HG03575 (cell line): ENCODE measurements around the gene POLR1F.
"Not testable (repeated sequence)": the region's sequence is repeated elsewhere in the genome, so short reads cannot be mapped to it uniquely, and the experiment has no call there.

Experiments
- ATAC-seq: cut with Tn5 transposase; IDR thresholded peaks from one replicate; pipeline ENCODE4 v1.9.1; 2021; ENCODE audit not compliant: unreplicated experiment, insufficient number of reproducible peaks, low FRiP score; ENCODE audit errors: extremely low read depth

Gene POLR1F

DNA sequence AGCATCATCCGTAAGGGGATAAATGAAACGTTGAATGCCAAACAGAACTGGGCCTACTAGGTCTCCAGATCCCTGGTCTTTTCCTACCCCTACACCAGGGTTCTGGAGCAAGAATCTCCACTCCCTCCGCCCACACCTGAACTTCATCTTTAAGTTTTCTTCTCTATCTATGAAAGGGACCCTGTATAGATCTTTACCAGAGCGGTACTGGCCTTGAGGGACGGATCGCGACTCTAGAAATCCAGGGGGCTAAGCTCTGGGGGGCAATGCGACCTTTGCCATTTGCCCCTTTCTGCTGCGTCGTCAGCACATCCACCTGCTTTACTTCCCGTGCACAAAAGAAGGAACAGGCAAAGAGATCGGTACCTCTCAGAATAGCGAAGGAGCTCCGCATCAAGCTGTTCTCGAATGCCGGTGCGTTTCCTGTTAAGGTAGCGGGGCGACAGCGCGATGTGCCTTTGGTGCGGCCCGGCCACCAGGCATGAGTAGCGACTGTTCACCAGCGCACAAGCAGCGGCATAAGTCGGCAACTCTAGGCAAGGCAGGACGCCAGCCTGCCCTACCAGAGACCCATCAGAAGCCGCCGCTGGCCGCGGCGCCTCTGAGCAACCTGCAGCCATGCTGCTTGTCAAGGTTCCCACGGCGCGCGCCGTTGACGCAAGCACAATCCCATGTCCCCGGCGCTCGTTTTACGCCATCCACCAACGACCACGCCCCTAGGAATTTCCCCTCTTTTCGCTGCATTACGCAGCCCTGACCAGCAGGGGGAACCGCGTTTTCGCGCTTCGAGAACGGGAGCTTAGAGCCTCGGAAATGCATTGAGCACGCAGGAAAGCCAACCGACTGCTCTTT is at the start of gene POLR1F:
POLR1F (minus strand) TSS at position 641 of the 852 bp plus-strand sequence; CDS start at position 620, 21 bp downstream.
- ATAC-seq: peak; percentile 76

- ATAC-seq: no peak
Observed at GRCh38 chr7:19754521-19755116, 45.8 kb upstream of the POLR1F start.

GRCh38 chr7:19752020-19752419 is 43.2 kb upstream of the POLR1F start:
- ATAC-seq: no peak

DNA sequence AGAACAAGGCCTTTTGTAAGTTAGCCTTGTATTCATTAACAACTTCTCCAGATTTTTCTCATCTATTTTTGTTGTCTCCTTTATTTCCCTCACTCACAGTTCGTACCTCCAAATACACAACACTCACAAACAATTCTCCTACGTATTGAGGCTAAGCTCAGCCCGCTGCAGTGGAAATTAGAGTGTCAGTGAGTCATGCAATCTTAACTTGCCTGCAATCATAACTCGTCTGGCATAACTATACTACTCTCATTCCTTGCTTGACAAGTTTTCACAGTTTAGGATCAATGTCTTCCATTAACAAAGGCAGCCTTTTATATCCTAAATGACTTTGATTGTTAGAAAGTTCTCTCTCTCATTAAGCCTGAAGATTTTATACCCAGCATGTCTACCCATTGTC is 40.8 kb upstream of the POLR1F start:
- no peak for ATAC-seq

DNA sequence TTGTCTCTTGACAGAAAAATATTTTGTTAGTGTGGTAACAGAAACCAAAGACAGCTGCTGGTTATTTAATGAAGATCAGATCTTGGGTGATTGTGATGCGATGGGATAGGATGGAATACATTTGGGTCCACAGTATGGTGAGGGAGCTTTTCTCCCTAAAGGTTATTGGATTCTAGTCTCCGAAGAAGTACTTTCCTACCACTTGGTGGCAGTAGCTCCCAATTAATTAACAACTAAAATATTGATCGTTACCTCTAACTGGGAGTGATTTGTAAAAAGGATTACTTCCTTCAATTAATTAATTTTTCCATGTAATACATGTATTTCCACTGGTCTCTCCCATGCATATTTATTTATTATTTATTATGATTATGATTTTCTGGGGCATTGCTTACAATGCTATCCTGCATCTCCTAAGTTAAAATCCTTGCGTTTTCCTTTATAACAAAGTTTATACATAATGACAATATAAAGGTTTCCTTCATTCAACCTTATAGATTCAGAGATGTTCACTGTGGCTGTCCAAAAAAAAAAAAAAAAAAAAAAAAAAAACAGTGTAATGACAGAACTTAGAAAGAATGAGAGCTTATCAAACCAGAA is 39.0 kb upstream of the POLR1F start:
- no peak for ATAC-seq

DNA sequence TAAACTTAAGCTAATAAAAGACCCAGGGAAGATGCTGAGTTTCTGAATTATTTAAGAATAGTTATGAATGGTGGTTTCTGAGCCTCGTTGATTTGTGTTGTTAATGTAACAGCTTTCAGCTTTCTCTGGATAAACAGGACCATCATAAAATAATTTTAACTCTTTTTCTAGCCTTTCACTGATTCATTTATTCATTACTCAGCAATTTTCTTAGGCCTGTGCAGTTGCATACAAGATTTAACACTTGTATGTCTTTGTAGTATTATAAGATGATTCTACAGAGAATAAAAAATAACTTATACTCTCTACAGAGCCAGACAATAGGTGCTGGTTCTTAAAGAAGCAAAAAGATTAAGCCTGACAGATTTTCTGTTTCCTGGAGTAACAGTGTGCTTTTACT is 35.2 kb upstream of the POLR1F start:
- ATAC-seq: no peak

DNA sequence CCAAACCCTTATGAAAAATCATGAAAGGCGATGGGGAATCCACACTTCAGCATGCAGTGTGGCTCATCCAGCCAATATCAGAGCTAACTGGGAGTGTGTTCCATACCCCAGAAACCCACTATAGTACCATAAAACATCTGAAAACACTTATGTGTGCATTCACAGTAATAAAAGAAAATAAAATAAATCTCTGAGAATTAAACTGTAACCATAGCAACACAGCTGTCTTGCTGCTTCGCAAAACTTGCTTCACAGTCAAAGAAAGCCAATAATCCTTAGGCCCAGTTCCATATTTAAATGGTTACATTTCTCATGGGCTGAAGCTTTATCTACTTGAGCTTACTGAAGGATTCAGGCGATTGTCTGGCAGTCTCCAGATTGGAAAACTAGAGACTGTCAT is 19.9 kb upstream of the POLR1F start:
- ATAC-seq: no peak

DNA sequence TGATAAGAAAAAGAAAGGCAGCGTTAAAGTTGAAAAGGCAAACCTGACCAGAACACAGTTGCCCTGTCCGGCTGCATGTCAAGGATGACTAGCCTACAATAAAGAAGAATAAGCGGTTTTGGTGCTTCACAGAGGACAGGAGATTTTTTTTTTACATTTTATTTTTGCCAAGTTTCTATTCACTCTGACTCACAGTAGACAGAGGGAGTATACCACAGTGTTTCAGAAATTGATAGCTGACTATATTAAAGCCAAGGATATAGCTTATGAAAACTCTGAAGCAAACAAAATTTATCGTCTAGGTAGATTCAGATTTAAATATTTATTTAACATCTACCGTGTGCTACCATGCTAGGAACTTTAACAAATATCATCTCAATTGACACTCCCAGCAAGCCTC is 16.9 kb upstream of the POLR1F start:
- no peak for ATAC-seq

GRCh38 chr7:19715499-19715898 is 6.7 kb upstream of the POLR1F start:
- ATAC-seq: no peak

DNA sequence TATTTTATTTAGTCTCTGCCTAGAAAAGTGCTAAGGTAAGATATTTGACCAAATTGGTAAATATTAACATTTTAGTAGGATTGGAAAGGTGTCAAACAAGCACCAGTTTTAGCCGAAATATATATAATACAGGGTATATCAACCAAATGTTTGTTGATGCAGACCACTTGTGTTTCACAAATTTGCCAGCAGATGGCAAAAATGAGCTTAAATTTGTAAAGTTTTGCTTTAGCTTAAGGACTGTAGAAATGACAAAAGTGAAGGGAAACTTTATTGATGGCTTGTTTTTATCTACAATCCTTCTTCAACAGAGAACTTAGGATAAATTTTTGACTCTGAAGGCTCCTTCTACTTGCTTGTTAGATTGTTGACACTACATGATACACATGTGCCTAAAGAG is 4.8 kb upstream of the POLR1F start:
- ATAC-seq: peak; percentile 38

GRCh38 chr7:19709249-19709578 is 377 bp upstream of the POLR1F start:
- no peak for ATAC-seq

GRCh38 chr7:19707240-19707639 is 1.6 kb downstream of the POLR1F start:
- no peak for ATAC-seq

DNA sequence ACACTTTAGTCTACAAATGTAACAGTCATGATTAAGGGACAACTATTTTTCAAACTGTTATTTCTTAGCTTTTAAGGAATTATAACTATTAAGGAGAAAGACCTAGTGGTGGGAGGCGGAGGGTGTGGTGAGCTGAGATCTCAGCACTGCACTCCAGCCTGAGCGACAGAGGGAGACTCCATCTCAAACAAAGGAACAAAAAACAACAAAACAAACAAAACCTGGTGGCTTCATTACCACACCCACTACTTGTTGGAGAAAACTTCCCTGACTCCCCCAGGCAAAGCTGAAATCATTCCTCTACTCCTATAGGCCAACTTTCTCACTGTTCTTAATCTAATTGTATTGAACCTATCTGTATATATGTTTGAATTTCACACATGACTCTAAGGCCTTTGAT is 3.2 kb downstream of the POLR1F start:
- ATAC-seq: no peak

- no peak for ATAC-seq
Observed at GRCh38 chr7:19701471-19701870, 7.4 kb downstream of the POLR1F start.

DNA sequence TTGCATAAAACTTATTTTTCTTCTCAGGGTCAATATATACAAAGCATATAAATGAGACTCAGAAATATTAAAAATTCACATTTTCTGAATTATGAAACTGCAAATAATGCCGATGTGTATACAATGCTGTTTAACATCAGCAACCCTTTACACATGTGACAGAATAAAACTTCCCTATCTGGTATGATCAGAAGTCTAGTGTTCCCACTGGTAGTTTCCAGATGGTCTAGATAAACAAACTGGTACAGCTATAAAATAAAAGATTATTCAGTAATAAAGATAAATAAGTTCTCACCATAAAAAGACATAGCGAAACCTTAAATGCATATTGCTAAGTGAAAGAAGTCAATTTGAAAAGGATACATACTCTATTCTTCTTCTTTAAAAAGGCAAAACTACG is 7.9 kb downstream of the POLR1F start:
- ATAC-seq: no peak

- no peak for ATAC-seq
Observed at GRCh38 chr7:19698331-19698730, 10.5 kb downstream of the POLR1F start.

DNA sequence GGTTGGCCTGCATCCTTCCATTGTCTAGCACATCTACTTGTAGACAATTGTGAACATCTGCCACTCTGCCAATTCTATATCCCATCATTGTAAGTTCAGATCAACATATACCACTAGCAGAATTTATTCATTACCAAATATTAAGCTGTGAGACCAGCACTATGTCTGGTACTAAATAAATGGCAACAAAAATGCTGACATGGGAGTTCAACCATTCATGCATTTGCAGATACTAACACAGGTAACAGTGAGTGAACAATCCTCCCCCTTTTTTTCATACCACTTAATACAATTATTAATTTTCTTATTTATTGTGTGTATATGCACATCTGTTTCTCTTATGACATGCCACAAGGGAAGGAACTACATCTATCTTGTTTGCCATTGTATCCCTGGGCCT is 11.9 kb downstream of the POLR1F start:
- ATAC-seq: no peak

DNA sequence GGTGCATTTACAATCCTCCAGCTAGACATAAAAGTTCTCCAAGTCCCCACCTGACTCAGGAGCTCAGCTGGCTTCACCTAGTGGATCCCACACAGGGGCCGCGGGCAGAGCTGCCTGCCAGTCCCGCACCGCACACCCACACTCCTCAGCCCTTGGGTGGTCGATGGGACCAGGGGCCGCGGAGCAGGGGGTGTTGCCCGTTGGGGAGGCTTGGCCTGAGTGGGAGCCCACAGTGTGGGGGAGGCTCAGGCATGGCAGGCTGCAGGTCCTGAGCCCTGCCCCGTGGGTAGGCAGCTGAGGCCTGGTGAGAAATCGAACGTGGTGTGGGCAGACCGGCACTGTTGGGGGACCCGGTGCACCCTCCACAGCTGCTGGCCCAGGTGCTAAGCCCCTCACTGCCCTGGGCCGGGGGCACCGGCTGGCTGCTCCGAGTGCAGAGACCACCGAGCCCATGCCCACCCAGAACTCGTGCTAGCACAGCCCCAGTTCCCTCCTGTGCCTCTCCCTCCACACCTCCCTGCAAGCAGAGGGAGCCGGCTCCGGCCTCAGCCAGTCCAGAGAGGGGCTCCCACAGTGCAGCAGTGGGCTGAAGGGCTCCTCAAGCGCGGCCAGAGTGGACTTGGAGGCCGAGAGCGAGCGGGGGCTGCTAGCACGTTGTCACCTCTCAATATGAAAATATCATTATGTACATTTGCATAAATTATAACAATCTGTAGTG is 16.6 kb downstream of the POLR1F start:
- no peak for ATAC-seq

- no peak for ATAC-seq
Observed at GRCh38 chr7:19690736-19691135, 18.1 kb downstream of the POLR1F start.

DNA sequence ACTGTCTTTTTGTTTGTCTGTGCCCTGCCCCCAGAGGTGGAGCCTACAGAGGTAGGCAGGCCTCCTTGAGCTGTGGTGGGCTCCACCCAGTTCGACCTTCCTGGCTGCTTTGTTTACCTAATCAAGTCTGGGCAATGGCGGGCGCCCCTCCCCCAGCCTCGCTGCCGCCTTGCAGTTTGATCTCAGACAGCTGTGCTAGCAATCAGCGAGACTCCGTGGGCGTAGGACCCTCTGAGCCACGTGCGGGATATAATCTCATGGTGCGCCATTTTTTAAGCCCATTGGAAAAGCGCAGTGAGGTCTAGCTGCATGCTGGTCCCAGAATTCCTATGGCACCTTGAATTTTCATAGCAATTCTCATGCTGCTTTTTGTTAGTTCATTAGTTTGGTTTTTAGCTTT is 19.7 kb downstream of the POLR1F start:
- not testable (repeated sequence) for ATAC-seq
